GM23248 (cell line): ENCODE measurements around the gene CCDC192.

Experiments used
- EZH2 ChIP-seq: fragments of 200-600 bp; sonication (generic); IDR thresholded peaks from 2 replicates; pipeline ENCODE4 v1.6.1; 2018; ENCODE audit warnings: antibody characterized with exemption, mild to moderate bottlenecking; ENCODE audit not compliant: insufficient read depth, poor library complexity, severe bottlenecking
- EZH2phosphoT487 ChIP-seq: fragments of 200-600 bp; sonication (generic); IDR thresholded peaks from 2 replicates; pipeline ENCODE4 v1.6.1; 2018; ENCODE audit warnings: antibody characterized with exemption, moderate library complexity, mild to moderate bottlenecking, low read depth; ENCODE audit not compliant: insufficient read depth

- TF ChIP-seq EZH2: no peak
- TF ChIP-seq EZH2phosphoT487: no peak
These were observed 238.5 kb downstream of the CCDC192 start for GRCh38 chr5:127941646-127942045.
